PC-3 (cell line): Measurements from ENCODE around the gene PDK1. TPM values are rescaled to one million over a fixed set of nuclear protein-coding genes. Genes with fewer than 3 reads are reported as not detected.

Source experiments
- ATAC-seq: fragments of 200-7000 bp; cut with Tn5 transposase; 2 replicates; pipeline ENCODE4 v1.9.1; 2020; ENCODE audit warnings: mild to moderate bottlenecking, moderate library complexity
- BruUV-seq: library from RNA; stranded (reverse); fragments of 400-500 nt; replicated peaks from 2 replicates; lab custom pipeline; 2021; lab: Mats Ljungman, UMichigan
- CTCF ChIA-PET: fragments of 300-600 bp; sonication (Branson Sonifier 250); formaldehyde crosslinking; loops from one replicate; lab custom pipeline; 2022; ENCODE audit warnings: antibody characterized with exemption; lab: Charles Lee
- POLR2A ChIA-PET: fragments of 300-600 bp; sonication (Branson Sonifier 250); formaldehyde crosslinking; loops from one replicate; lab custom pipeline; 2022; ENCODE audit warnings: antibody characterized with exemption; ENCODE audit not compliant: unreplicated experiment; lab: Charles Lee
- DNase-seq: peaks from one replicate; pipeline ENCODE4 v3.0.0-alpha.2; 2015
- H2AFZ ChIP-seq: fragments of 300-600 bp; sonication (generic); 2 replicates; pipeline ENCODE4 v1.6.0; 2016; ENCODE audit warnings: antibody characterized with exemption, low read length
- H3F3A ChIP-seq: fragments of 300-600 bp; sonication (generic); one replicate; pipeline ENCODE4 v1.6.0; 2017; ENCODE audit warnings: antibody characterized with exemption, low read length, control low read depth, mild to moderate bottlenecking; ENCODE audit not compliant: unreplicated experiment
- H3K27ac ChIP-seq: fragments of 300-600 bp; sonication (generic); 2 replicates; pipeline ENCODE4 v1.5.1; 2016; ENCODE audit warnings: mild to moderate bottlenecking, low read length
- H3K27me3 ChIP-seq: fragments of 300-600 bp; sonication (generic); 2 replicates; pipeline ENCODE4 v1.6.1; 2016; ENCODE audit warnings: low read length, mixed read lengths
- H3K36me3 ChIP-seq: fragments of 300-600 bp; sonication (generic); 2 replicates; pipeline ENCODE4 v1.6.1; 2016; ENCODE audit warnings: low read depth, mixed run types, low read length, mixed read lengths
- H3K4me1 ChIP-seq: fragments of 300-600 bp; sonication (generic); 2 replicates; pipeline ENCODE4 v1.5.1; 2016; ENCODE audit warnings: low read length; ENCODE audit not compliant: insufficient read depth
- H3K4me2 ChIP-seq: fragments of 300-600 bp; sonication (generic); 2 replicates; pipeline ENCODE4 v1.6.0; 2016; ENCODE audit warnings: low read length
- H3K4me3 ChIP-seq: fragments of 300-600 bp; sonication (generic); 2 replicates; pipeline ENCODE4 v1.5.1; 2016; ENCODE audit warnings: mild to moderate bottlenecking, low read length, mixed read lengths
- H3K79me2 ChIP-seq: fragments of 300-600 bp; sonication (generic); 2 replicates; pipeline ENCODE4 v1.6.1; 2017; ENCODE audit warnings: low read length, mixed read lengths
- H3K9ac ChIP-seq: fragments of 300-600 bp; sonication (generic); 2 replicates; pipeline ENCODE4 v1.6.0; 2016; ENCODE audit warnings: mild to moderate bottlenecking, low read length
- H3K9me2 ChIP-seq: fragments of 300-600 bp; sonication (generic); replicated peaks from 2 replicates; pipeline ENCODE4 v1.6.1; 2016; ENCODE audit warnings: mixed run types, low read length, mixed read lengths
- H3K9me3 ChIP-seq: fragments of 300-600 bp; sonication (generic); 2 replicates; pipeline ENCODE4 v1.6.1; 2016; ENCODE audit warnings: low read length, mixed read lengths
- H4K20me1 ChIP-seq: fragments of 300-600 bp; sonication (generic); 2 replicates; pipeline ENCODE4 v1.6.1; 2016; ENCODE audit warnings: low read length, mixed read lengths
- CTCF ChIP-seq: fragments of 300-600 bp; sonication (generic); conservative IDR thresholded peaks from 2 replicates; pipeline ENCODE4 v1.5.1; 2017; ENCODE audit warnings: antibody characterized with exemption, low read depth, mild to moderate bottlenecking, low read length
- EZH2 ChIP-seq: fragments of 300-600 bp; sonication (generic); IDR thresholded peaks from one replicate; pipeline ENCODE4 v1.6.1; 2017; ENCODE audit warnings: antibody characterized with exemption, mild to moderate bottlenecking, low read length; ENCODE audit not compliant: unreplicated experiment
- EZH2phosphoT487 ChIP-seq: fragments of 300-600 bp; sonication (generic); IDR thresholded peaks from 2 replicates; pipeline ENCODE4 v1.6.1; 2018; ENCODE audit warnings: mild to moderate bottlenecking, antibody characterized with exemption, low read length, borderline replicate concordance
- intact Hi-C: fragments of 100-400 bp; cut with micrococcal nuclease; formaldehyde crosslinking; loops from 2 replicates; pipeline ENCODE4 v1.9.0; 2023
- total RNA-seq: library from RNA; depleted of rRNA; stranded (reverse); fragments of >200 nt; gene quantifications from 2 replicates; pipeline ENCODE4 v1.2.3, GENCODE V29; 2014

The PDK1 gene
- total RNA-seq, 1 experiment from 2014 or later, result 45.8 TPM

- Histone ChIP-seq H3K4me1 (peaks cover 11% of the 10 kb centered on the region; the same call in 1 of the 2 replicates), H3K36me3 (peaks cover 53% of the 10 kb centered on the region), H3K9me2 (no peaks in the 10 kb centered on the region), H3K9me3 (no peaks in the 10 kb centered on the region), H3K79me2 (peaks cover 83% of the 10 kb centered on the region), H3K4me2 (no peak overlapping the region), H3K9ac (no peak overlapping the region), H3K27ac (no peak overlapping the region), H3K27me3 (no peaks in the 10 kb centered on the region), H2AFZ (no peak overlapping the region), H3K4me3 (no peak overlapping the region), H3F3A (no peaks in the 10 kb centered on the region), H4K20me1 (peaks cover 31% of the 10 kb centered on the region)
- no TSS peak for BruUV-seq
- ATAC-seq, result no peak
- POLR2A ChIA-PET, result no interaction called here
- CTCF ChIA-PET, result no interaction called here
- no peak for DNase-seq
- TF ChIP-seq EZH2phosphoT487 (no peak), EZH2 (no peak), CTCF (no peak)
- intact Hi-C loops, result no loop called here
Observed at GRCh38 chr2:172561270-172561669, 5.4 kb downstream of the PDK1 start.

GRCh38 chr2:172562298-172562697 is 6.4 kb downstream of the PDK1 start:
- H4K20me1 ChIP-seq, result peaks cover 22% of the 10 kb centered on the region

More at GRCh38 chr2:172562298-172562697, 6.4 kb downstream of the PDK1 start:
- Histone ChIP-seq H3K27me3 (no peaks in the 10 kb centered on the region), H3F3A (no peaks in the 10 kb centered on the region), H3K36me3 (peaks cover 64% of the 10 kb centered on the region), H3K4me2 (no peak overlapping the region), H3K9me3 (no peaks in the 10 kb centered on the region), H3K4me3 (no peak overlapping the region), H3K9me2 (no peaks in the 10 kb centered on the region), H3K9ac (no peak overlapping the region), H3K4me1 (peaks cover 11% of the 10 kb centered on the region; the same call in 1 of the 2 replicates), H3K27ac (no peak overlapping the region), H2AFZ (no peak overlapping the region), H3K79me2 (peaks cover 75% of the 10 kb centered on the region)
- no TSS peak for BruUV-seq
- TF ChIP-seq CTCF, result no peak
- TF ChIP-seq EZH2phosphoT487, result no peak
- no peak for TF ChIP-seq EZH2
- POLR2A ChIA-PET, result no interaction called here
- DNase-seq (no peak), ATAC-seq (no peak)
- intact Hi-C loops, result no loop called here
- CTCF ChIA-PET, result no interaction called here
